Hematopoietic multipotent progenitor cell treated with erythropoietin and hydrocortisone succinate and interleukin-3 and kit ligand, for 8 days (in vitro differentiated cells): ENCODE results near the gene AIFM2.

Experiments used
- DNase-seq: peaks from one replicate; pipeline ENCODE4 v3.0.0-alpha.2; 2015

Gene AIFM2

GRCh38 chr10:70121281-70121949 is 11.2 kb downstream of the AIFM2 start:
- DNase-seq: no peak

DNA sequence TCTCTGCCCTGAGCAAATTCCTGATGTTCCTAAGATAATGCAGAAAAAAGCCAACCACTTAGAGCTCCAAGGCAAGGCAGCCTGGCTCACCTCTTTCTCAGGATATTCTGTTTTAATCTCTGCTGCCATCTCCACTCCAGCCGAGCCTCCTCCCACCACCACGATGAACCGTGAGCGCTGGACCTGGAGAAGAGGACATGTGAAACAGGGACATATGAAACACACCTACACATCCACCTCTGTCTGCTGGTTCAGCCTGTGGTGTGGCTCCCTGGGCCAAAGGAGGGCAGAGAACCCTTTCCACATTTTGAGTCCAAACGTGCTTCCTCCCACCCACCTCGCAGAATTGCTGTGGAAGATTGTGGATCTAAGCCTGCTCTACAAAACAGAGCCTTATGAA is 12.2 kb downstream of the AIFM2 start:
- no peak for DNase-seq

GRCh38 chr10:70119623-70120022 is 13.0 kb downstream of the AIFM2 start:
- DNase-seq: no peak

DNA sequence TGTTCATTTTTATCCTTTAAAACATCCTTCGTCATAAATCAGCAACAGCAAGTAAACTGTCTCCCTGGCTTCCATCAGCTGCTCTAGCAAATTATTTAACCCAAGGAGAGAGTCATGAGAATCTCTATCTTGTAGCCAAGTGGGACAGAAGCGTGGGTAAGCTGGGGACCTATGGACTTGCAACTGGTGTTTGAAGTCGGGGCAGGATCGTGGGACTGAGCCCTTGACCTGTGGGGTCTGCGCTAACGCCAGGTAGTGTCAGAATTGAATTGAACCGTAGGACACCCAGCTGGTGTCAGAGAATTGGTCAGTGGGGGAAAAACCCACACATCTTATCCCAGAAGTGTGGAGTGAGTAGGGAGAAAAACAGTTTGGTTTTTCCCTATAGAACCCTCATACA is 13.4 kb downstream of the AIFM2 start:
- no peak for DNase-seq

DNA sequence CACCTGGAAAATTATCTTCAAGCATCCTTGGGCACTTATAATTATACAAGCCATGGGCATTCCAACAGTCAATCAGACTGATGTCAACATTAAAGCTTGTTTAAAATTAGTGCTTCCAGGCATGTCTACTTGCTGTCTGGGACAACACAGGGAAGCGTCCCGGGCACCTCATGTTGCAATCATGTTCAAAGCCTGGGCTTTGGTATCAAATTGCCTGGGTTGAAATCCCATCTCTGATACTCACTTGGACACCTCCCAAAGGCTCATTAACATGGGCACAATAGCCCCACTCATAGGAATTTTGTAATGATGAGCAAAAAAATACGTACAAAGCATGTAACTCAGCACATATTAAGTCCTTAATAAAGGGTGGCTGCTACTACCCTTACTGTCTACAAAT is 14.4 kb downstream of the AIFM2 start:
- no peak for DNase-seq

DNA sequence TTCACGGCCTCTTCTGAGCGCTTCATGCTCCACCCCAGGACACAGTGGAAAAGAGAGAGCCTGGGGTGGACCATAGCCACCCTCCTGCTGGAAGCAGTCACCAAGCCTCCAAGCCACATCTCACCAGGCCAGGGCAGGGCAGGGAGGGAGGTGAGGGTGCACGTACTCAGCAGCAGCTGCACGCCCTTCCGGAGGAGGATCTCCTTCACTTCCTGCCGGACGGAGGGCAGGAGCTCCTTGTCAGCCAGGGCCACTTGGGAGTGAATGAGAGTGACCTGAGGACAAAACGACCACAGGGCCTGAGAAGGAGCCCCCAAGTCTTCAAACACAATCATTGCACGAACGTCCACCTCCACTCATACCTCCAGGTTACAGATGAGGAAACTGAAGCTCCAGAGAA is 15.0 kb downstream of the AIFM2 start:
- DNase-seq: no peak

DNA sequence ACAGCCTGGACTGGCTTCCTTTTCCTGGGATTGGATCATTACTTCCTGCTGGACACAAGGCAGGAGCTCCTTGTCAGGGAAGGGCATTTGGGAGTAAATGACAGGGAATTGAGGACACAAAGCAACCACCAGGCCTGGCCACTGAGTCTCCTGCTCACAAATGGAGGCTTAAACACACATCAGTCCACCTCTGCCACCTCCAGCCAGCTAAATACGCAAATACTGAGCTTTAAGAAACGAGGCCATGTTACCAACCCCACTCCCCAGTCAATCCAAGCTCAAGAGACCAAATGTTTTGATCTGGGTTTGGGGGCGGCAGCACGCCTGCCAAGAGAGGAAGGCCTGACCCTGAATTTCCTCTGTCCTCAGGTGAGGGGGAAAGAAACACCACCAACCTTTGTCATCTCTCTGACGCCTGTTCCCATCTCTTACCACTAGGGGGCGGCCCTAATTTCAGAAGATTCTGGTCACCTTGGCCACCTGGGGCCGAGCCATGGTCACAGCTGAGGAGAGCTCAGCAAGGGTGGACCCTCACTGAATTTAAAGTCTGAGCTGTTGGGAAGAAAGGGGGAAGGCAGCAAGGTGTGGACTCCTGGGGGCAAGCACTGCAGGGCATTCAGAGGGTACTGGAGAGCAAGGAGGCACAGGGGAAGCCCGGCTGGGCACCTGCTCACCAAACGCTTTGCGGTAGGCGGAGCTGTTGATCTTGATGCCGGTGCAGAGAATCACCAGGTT is 16.5 kb downstream of the AIFM2 start:
- peak; percentile 58 for DNase-seq

- no peak for DNase-seq
Measured at GRCh38 chr10:70114902-70115301, 17.7 kb downstream of the AIFM2 start.

- no peak for DNase-seq
Measured at GRCh38 chr10:70112071-70112470, 20.6 kb downstream of the AIFM2 start.

- no peak for DNase-seq
Measured at GRCh38 chr10:70111496-70111895, 21.1 kb downstream of the AIFM2 start.

- DNase-seq: no peak
Measured at GRCh38 chr10:70109064-70109729, 23.4 kb downstream of the AIFM2 start.

- DNase-seq: no peak
Measured at GRCh38 chr10:70106958-70107791, 25.4 kb downstream of the AIFM2 start.

DNA sequence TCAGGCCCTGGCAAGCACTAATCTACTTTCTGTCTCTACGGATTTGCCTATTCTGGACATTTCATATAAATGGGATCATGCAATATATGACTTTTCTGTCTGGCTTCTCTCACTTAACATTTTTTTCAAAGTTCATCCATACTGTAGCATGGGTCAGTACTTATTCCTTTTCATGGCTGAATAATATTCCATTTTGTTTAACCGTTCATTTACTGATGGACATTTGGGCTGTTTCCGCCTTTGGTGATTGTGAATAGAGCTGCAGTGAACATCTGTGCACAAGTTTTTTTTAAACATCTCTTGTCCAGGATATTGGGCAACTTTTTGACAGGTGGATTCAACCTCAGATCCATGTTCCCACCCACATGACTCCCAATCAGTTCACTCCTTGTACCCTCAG is 31.0 kb downstream of the AIFM2 start:
- no peak for DNase-seq

DNA sequence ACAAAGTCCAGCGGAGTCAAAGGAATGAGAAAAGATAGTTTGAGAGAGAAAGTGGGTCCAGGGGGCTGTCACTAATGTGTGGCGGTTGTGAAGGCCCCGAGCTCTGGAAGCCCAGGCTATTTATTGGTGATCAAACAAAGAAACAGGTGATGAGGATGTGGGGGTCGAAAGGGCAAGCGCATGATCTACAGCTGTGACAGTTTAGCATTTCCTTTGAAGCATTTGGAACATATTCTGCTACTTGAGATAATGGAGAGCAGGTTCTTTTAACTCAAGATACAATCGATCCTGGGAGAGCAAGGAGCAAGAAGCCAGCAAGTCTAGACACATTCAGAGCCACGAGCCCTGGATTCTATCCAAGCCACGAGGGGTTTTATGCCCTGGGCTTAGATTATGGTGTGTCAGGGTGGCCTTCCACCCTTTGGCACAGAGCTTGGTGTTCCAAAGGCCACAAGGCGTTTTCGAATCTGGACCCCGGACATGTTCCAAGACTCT is 31.5 kb downstream of the AIFM2 start:
- peak; percentile 8 for DNase-seq

DNA sequence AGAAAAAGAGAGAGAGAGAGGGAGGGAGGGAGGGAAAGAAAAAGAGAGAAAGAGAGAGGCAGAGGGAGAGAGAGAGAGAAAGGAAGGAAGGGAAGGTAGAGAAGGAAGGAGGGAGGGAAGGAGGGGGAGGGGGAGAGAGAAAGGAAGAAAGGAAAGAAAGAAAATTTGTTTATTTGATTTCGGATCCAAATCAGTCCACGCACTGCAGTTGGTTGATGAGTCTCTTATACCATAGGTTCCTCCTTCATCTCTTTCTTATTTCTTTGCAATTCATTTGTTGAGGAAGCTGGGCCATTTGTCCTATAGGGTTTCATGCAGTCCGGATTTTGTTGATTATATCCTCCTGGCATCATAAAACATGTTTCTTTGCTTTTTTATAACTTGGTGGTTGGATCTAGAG is 34.4 kb downstream of the AIFM2 start:
- no peak for DNase-seq

DNA sequence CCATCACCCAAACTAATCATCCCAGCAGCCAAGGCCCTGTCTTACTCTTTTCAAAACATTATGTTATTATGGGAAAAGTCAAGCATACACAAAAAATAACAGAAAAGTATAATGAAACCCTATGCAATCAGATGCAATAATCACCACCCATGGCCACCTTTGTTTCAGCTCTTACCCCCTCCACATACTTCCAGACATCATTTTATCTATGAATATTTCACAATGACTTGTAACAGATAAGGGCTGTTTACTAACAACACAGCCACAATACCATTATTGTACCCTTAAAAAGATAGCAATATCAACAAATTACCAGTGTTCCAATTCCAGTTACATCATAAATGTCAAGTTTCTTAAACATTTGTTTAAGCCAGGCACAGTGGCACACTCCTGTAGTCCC is 35.2 kb downstream of the AIFM2 start:
- DNase-seq: no peak

- no peak for DNase-seq
Measured at GRCh38 chr10:70096705-70097420, 35.8 kb downstream of the AIFM2 start.

DNA sequence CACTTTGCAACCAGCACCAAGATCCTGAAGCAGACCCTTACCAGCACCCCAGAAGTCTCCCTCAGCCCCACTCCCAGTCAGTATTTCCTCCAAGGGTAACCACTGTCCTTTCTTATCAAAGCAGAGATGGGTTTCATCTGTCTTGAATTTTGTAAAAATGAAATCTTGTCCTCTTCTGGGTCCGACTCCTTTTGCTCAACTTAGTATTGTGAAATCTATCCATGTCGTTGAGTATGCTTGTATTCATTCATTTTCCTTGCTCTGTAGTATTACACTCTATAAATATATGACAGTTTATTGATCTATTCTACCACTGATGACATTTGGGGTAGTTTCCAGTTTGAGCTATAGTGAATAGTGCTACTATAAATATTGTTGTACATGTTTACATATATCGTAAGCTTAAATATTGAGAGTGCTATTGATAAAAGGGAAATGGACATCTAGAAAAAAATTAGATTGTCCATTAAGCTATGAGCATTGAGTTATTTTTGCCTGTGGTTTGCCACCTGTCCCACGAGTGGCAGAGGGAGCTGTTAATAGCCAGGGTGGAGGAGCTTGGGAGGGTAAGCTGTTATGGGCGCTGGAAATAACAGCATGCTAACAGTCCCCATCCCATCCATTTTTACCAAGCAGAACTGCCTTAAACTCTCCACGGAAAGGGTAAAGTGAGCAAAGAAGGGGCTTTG is 36.5 kb downstream of the AIFM2 start:
- no peak for DNase-seq

DNA sequence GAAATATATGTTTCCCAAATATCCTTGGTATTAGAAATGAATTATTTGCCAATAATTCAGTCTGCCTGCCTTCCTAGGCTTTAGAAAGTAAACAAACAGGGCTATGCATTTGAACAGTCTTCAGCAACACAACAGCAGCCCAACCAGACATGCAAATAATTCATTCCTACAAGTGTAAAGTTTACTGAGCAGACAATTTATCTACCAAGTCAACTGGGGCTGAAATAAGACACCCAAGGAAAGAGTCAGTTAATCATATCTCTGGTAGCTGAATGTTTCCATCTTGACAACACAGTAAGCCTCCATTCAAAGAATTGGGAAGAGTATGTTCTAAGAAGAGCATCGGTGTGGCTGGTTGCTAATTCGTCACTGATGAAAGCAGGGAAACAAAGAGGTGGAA is 38.4 kb downstream of the AIFM2 start:
- DNase-seq: no peak

DNA sequence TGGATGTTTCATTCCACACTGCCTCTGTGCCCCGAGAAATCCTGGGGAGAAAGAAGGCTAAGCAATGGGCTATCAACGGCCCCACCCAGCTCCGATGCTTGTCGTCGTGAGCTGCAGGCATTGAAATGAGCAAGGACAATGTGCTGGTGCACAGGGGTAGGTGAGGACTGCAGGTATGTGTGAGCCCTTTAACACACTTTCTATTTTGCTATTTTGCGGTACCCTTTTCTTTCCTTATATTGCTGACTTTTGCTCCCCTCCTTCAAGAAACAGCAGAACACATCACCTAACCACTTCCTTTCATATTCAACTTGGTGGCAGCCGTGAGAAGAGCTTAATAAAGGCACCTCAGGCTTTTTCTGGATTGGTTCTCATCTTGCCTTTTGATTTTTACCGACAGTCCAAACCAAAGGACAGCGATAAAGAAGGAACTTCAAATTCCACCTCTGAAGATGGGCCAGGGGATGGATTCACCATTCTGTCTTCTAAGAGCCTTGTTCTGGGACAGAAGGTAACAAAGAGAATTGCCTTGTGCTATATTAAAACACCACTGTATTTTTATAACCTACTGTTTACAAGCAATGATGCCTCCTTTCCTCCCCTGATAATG is 39.2 kb downstream of the AIFM2 start:
- no peak for DNase-seq

DNA sequence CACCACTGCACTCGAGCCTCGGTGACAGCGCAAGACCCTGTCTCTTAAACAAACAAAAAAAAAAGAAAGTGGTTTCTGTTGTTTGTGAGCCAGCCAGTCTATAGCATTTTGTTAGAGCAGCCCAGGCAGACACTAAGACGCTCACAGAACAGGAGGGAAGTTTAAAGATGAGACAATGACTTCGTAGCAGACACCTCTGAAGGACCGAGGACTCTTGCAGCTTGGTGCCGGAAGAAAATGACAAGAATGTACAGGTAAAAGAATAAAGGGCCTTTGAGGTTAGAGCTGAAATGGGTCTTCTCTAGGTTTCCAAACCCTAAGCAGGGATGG is 40.3 kb downstream of the AIFM2 start:
- no peak for DNase-seq

- DNase-seq: no peak
Measured at GRCh38 chr10:70090951-70091350, 41.7 kb downstream of the AIFM2 start.
